Astrocyte (in vitro differentiated cells and primary cell): ENCODE measurements around the gene HDGF. TPM values are rescaled to one million over a fixed set of nuclear protein-coding genes. Genes with fewer than 3 reads are reported as not detected.

Experiments
- DNase-seq: peaks from one replicate; pipeline ENCODE4 v3.0.0-alpha.2; 2010; ENCODE audit warnings: low read depth
- FAIRE-seq: peaks from 2 replicates; lab custom pipeline; 2011; peaks lifted over from hg19 to GRCh38; lab: Jason Lieb, UNC
- H2AFZ ChIP-seq: 2 replicates; pipeline ENCODE4 v1.6.0; 2012; ENCODE audit warnings: low read depth, low read length, inconsistent platforms
- H3K27ac ChIP-seq: 2 replicates; pipeline ENCODE4 v1.5.1; 2011; ENCODE audit warnings: low read depth, low read length, inconsistent platforms
- H3K27me3 ChIP-seq: 2 replicates; pipeline ENCODE4 v1.6.0; 2011; ENCODE audit warnings: low read length, inconsistent platforms; ENCODE audit not compliant: insufficient read depth
- H3K36me3 ChIP-seq: 2 replicates; pipeline ENCODE4 v1.5.1; 2011; ENCODE audit warnings: low read length, inconsistent platforms; ENCODE audit not compliant: insufficient read depth
- H3K4me1 ChIP-seq: 2 replicates; pipeline ENCODE4 v1.5.1; 2011; ENCODE audit warnings: low read length, inconsistent platforms; ENCODE audit not compliant: insufficient read depth
- H3K4me2 ChIP-seq: 2 replicates; pipeline ENCODE4 v1.6.0; 2012; ENCODE audit warnings: low read length, inconsistent platforms
- H3K4me3 ChIP-seq: 2 replicates; pipeline ENCODE4 v1.5.1; 2011; ENCODE audit warnings: low read depth, mild to moderate bottlenecking, low read length, inconsistent platforms; ENCODE audit not compliant: insufficient read depth
- H3K79me2 ChIP-seq: 2 replicates; pipeline ENCODE4 v1.6.0; 2012; ENCODE audit warnings: mild to moderate bottlenecking, low read length, inconsistent platforms; ENCODE audit not compliant: insufficient read depth
- H3K9ac ChIP-seq: 2 replicates; pipeline ENCODE4 v1.6.0; 2012; ENCODE audit warnings: mild to moderate bottlenecking, low read length, inconsistent platforms
- H3K9me3 ChIP-seq: 2 replicates; pipeline ENCODE4 v1.5.1; 2012; ENCODE audit warnings: low read depth, mild to moderate bottlenecking, low read length, inconsistent platforms; ENCODE audit not compliant: insufficient read depth
- H4K20me1 ChIP-seq: 2 replicates; pipeline ENCODE4 v1.6.0; 2012; ENCODE audit warnings: low read length, inconsistent platforms; ENCODE audit not compliant: insufficient read depth
- H3K27ac Mint-ChIP-seq: one replicate; pipeline ENCODE4 v1.8.0; 2021; ENCODE audit warnings: mild to moderate bottlenecking, mixed read lengths; ENCODE audit not compliant: unreplicated experiment
- H3K27me3 Mint-ChIP-seq: one replicate; pipeline ENCODE4 v1.8.0; 2021; ENCODE audit warnings: low read depth, mixed read lengths; ENCODE audit not compliant: unreplicated experiment
- H3K36me3 Mint-ChIP-seq: one replicate; pipeline ENCODE4 v1.8.0; 2021; ENCODE audit warnings: low read depth, mixed read lengths; ENCODE audit not compliant: unreplicated experiment
- H3K4me1 Mint-ChIP-seq: one replicate; pipeline ENCODE4 v1.8.0; 2021; ENCODE audit warnings: low read depth, mixed read lengths; ENCODE audit not compliant: unreplicated experiment
- H3K4me3 Mint-ChIP-seq: one replicate; pipeline ENCODE4 v1.8.0; 2021; ENCODE audit warnings: mild to moderate bottlenecking, moderate library complexity, mixed read lengths; ENCODE audit not compliant: unreplicated experiment
- H3K9me3 Mint-ChIP-seq: one replicate; pipeline ENCODE4 v1.8.0; 2021; ENCODE audit warnings: mild to moderate bottlenecking, mixed read lengths; ENCODE audit not compliant: unreplicated experiment
- CTCF ChIP-seq: IDR thresholded peaks from 2 replicates; pipeline ENCODE4 v1.5.1; 2011; ENCODE audit warnings: low read depth, mild to moderate bottlenecking, inconsistent platforms, low read length, moderate library complexity; ENCODE audit not compliant: insufficient read depth
- EZH2 ChIP-seq: IDR thresholded peaks from 2 replicates; pipeline ENCODE4 v1.6.1; 2012; ENCODE audit warnings: mild to moderate bottlenecking, low read length, inconsistent platforms; ENCODE audit not compliant: insufficient read depth
- total RNA-seq: library from RNA; stranded (reverse); gene quantifications from 2 replicates; pipeline ENCODE4 v1.2.1, GENCODE V29; 2021

HDGF gene
- total RNA-seq, 1 donor from 2014 or later, result 190 TPM

GRCh38 chr1:156789621-156790318 is 38.3 kb upstream of the HDGF start:
- DNase-seq, result no peak
- Histone ChIP-seq H3K79me2 (peaks cover 28% of the 10 kb centered on the region), H3K36me3 (peaks cover 25% of the 10 kb centered on the region), H3K4me1 (peaks cover 5% of the 10 kb centered on the region), H3K27ac (no peak overlapping the region), H4K20me1 (peaks cover 70% of the 10 kb centered on the region), H3K9me3 (no peaks in the 10 kb centered on the region), H3K4me2 (no peak overlapping the region), H3K27me3 (no peaks in the 10 kb centered on the region), H2AFZ (no peak overlapping the region), H3K9ac (no peak overlapping the region), H3K4me3 (no peak overlapping the region)
- FAIRE-seq, result no peak
- H3K4me1 Mint-ChIP-seq, result peaks cover 9% of the 10 kb centered on the region
- no peaks in the 10 kb centered on the region for H3K27me3 Mint-ChIP-seq
- peaks cover 19% of the 10 kb centered on the region for H3K36me3 Mint-ChIP-seq
- no peaks in the 10 kb centered on the region for H3K9me3 Mint-ChIP-seq
- no peak overlapping the region for H3K4me3 Mint-ChIP-seq
- no peak overlapping the region for H3K27ac Mint-ChIP-seq
- TF ChIP-seq CTCF (no peak), EZH2 (no peak)

- H3K36me3 ChIP-seq, result peaks cover 22% of the 10 kb centered on the region
- peaks cover 15% of the 10 kb centered on the region for H3K36me3 Mint-ChIP-seq
- H4K20me1 ChIP-seq, result peaks cover 68% of the 10 kb centered on the region
- no peaks in the 10 kb centered on the region for H3K4me1 ChIP-seq
- no peaks in the 10 kb centered on the region for H3K9me3 Mint-ChIP-seq
- no peak overlapping the region for H3K4me3 ChIP-seq
- no peak for DNase-seq
- TF ChIP-seq EZH2, result no peak
- TF ChIP-seq CTCF, result no peak
- H2AFZ ChIP-seq, result no peak overlapping the region
- no peak overlapping the region for H3K27ac ChIP-seq
- H3K4me1 Mint-ChIP-seq, result peaks cover under 1% of the 10 kb centered on the region
- H3K79me2 ChIP-seq, result peaks cover 38% of the 10 kb centered on the region
- no peak overlapping the region for H3K27ac Mint-ChIP-seq
- no peak overlapping the region for H3K9ac ChIP-seq
- H3K9me3 ChIP-seq, result no peaks in the 10 kb centered on the region
- H3K4me3 Mint-ChIP-seq, result no peak overlapping the region
- no peak for FAIRE-seq
- no peak overlapping the region for H3K4me2 ChIP-seq
- no peaks in the 10 kb centered on the region for H3K27me3 Mint-ChIP-seq
- no peaks in the 10 kb centered on the region for H3K27me3 ChIP-seq
Observed at GRCh38 chr1:156788136-156788535, 36.7 kb upstream of the HDGF start.

GRCh38 chr1:156786640-156787039 is 35.2 kb upstream of the HDGF start:
- Histone ChIP-seq H3K9ac (no peak overlapping the region), H3K79me2 (peaks cover 52% of the 10 kb centered on the region), H3K4me1 (no peaks in the 10 kb centered on the region), H3K4me2 (no peak overlapping the region), H3K4me3 (no peak overlapping the region), H3K9me3 (no peaks in the 10 kb centered on the region), H3K27me3 (no peaks in the 10 kb centered on the region), H3K36me3 (peaks cover 14% of the 10 kb centered on the region), H4K20me1 (peaks cover 69% of the 10 kb centered on the region), H2AFZ (no peak overlapping the region), H3K27ac (no peak overlapping the region)
- DNase-seq (no peak), FAIRE-seq (no peak)
- Mint-ChIP-seq H3K4me3 (peak overlapping the region; percentile 27), H3K4me1 (peaks cover 7% of the 10 kb centered on the region), H3K9me3 (no peaks in the 10 kb centered on the region), H3K27ac (no peak overlapping the region), H3K27me3 (no peaks in the 10 kb centered on the region), H3K36me3 (peaks cover 16% of the 10 kb centered on the region)
- TF ChIP-seq EZH2 (no peak), CTCF (no peak)
